Caco-2 (cell line): ENCODE results near the gene MRM2. TPM values are rescaled to one million over a fixed set of nuclear protein-coding genes. Genes with fewer than 3 reads are reported as not detected.

Experiments used
- BruUV-seq: library from RNA; stranded (reverse); fragments of 400-500 nt; replicated peaks from 2 replicates; lab custom pipeline; 2021; lab: Mats Ljungman, UMichigan
- CTCF ChIA-PET: fragments of 300-600 bp; sonication (Branson Sonifier 250); formaldehyde crosslinking; loops from one replicate; lab custom pipeline; 2022; ENCODE audit warnings: antibody characterized with exemption; lab: Charles Lee
- POLR2A ChIA-PET: fragments of 300-600 bp; sonication (Branson Sonifier 250); formaldehyde crosslinking; loops from one replicate; lab custom pipeline; 2022; ENCODE audit warnings: antibody characterized with exemption; lab: Charles Lee
- DNase-seq, 2 experiments: peaks; one replicate each; pipeline versions ENCODE4 v3.0.0 to v3.0.0-alpha.2; 2020 to 2022
- H3K27me3 ChIP-seq: replicated peaks from 2 replicates; pipeline ENCODE4 v1.6.0; 2011; ENCODE audit warnings: low read length; ENCODE audit not compliant: control insufficient read depth, insufficient read depth
- H3K36me3 ChIP-seq: 2 replicates; pipeline ENCODE4 v1.5.1; 2011; ENCODE audit warnings: low read length; ENCODE audit not compliant: control insufficient read depth, insufficient read depth
- H3K4me1 ChIP-seq: fragments of 250-450 bp; sonication (Bioruptor Pico); 2 replicates; pipeline ENCODE4 v1.5.1; 2020; ENCODE audit warnings: mild to moderate bottlenecking
- H3K4me3 ChIP-seq: 2 replicates; pipeline ENCODE4 v1.5.1; 2011; ENCODE audit warnings: low read depth, mild to moderate bottlenecking, control low read depth, low read length
- H3K9me3 ChIP-seq: fragments of 250-450 bp; sonication (Bioruptor Pico); 2 replicates; pipeline ENCODE4 v1.5.1; 2020; ENCODE audit warnings: mild to moderate bottlenecking, moderate library complexity
- H3K27ac Mint-ChIP-seq: one replicate; pipeline ENCODE4 v1.8.0; 2022; ENCODE audit warnings: mixed read lengths; ENCODE audit not compliant: unreplicated experiment
- H3K27me3 Mint-ChIP-seq: one replicate; pipeline ENCODE4 v1.8.0; 2022; ENCODE audit warnings: mixed read lengths; ENCODE audit not compliant: insufficient read depth, unreplicated experiment
- H3K36me3 Mint-ChIP-seq: one replicate; pipeline ENCODE4 v1.8.0; 2022; ENCODE audit warnings: mild to moderate bottlenecking, mixed read lengths; ENCODE audit not compliant: insufficient read depth, unreplicated experiment
- H3K4me1 Mint-ChIP-seq: one replicate; pipeline ENCODE4 v1.8.0; 2022; ENCODE audit warnings: low read depth, mixed read lengths; ENCODE audit not compliant: unreplicated experiment
- H3K4me3 Mint-ChIP-seq: one replicate; pipeline ENCODE4 v1.8.0; 2022; ENCODE audit warnings: mild to moderate bottlenecking, moderate library complexity, mixed read lengths; ENCODE audit not compliant: unreplicated experiment
- H3K9me3 Mint-ChIP-seq: one replicate; pipeline ENCODE4 v1.8.0; 2022; ENCODE audit warnings: mixed read lengths; ENCODE audit not compliant: unreplicated experiment
- intact Hi-C: fragments of 100-400 bp; cut with micrococcal nuclease; formaldehyde crosslinking; loops from one replicate; pipeline ENCODE4 v1.10.0; 2022; ENCODE audit not compliant: unreplicated experiment
- total RNA-seq: library from RNA; stranded (reverse); gene quantifications from 2 replicates; pipeline ENCODE4 v1.2.3, GENCODE V29; 2022
- TF ChIP-seq, protein P1 (sequence below), 2 experiments: fragments of 200-600 bp in 1 of 2; IDR thresholded peaks; 1 replicate in 1 of 2; 2 replicates in 1 of 2; pipeline versions ENCODE4 v1.5.1 to v1.8.0; 2011 to 2022; ENCODE audit warnings: antibody characterized with exemption in 1 of 2, control low read depth in 1 of 2, inconsistent platforms in 1 of 2, low read depth in 1 of 2, low read length in 1 of 2, mild to moderate bottlenecking in 1 of 2, moderate library complexity in 1 of 2; ENCODE audit not compliant: insufficient read depth in 1 of 2, severe bottlenecking in 1 of 2, unreplicated experiment in 1 of 2

MRM2 gene
- total RNA-seq, 1 experiment from 2014 or later, result 48.8 TPM

DNA sequence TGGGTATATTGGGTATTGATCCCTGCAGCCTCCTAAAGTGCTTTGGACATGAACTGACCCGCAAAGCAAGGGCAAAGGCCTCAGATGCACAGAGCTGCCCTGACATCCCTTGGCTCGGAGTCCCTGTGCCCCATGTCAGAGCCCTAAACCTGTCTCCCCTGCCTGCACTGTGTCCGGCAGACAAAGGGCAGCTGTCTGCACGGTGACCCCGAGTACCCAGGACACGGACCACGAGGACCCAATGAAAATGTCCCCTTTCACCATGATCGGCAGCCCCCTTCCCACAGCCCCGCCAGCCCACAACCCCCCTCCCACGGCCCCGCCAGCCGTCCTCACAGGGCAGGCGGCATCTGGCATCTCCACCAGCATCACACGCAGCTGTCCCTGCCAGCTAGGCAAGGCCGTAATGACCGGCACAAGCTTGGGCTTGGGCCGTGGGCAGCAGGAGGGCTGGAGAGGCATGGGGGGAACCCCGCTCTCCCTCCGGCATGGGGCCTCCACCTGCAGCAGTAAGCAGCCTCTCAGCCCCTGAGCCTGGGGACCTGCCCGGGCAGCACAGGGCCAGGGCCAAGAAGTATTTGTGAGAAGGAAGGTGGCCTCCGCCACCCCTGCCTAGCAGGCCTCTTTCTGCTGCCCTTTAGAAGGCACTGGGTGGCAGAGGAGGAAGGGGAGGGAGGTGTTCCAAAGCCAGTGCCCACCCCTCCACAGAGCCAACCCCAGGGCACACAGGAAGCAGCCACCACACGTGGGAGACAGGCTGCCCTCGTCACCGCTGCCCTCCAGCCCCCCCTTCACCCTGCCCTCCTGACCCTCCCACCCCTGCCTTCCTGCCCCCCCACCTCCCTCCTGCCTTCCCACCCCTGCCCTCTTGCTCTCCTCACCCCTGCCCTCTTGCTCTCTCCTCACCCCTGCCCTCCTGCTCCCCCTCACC, 10.1 kb upstream of the MRM2 start:
- Mint-ChIP-seq H3K27me3 (no peaks in the 10 kb centered on the region), H3K4me3 (no peak overlapping the region), H3K27ac (no peak overlapping the region), H3K4me1 (no peaks in the 10 kb centered on the region), H3K36me3 (peaks cover 30% of the 10 kb centered on the region), H3K9me3 (no peaks in the 10 kb centered on the region)
- no peak for DNase-seq
- Histone ChIP-seq H3K36me3 (no peaks in the 10 kb centered on the region; the same call in 1 of the 2 replicates), H3K4me1 (no peaks in the 10 kb centered on the region), H3K9me3 (no peaks in the 10 kb centered on the region), H3K4me3 (no peak overlapping the region), H3K27me3 (no peaks in the 10 kb centered on the region)
- TF ChIP-seq, protein P1, sequence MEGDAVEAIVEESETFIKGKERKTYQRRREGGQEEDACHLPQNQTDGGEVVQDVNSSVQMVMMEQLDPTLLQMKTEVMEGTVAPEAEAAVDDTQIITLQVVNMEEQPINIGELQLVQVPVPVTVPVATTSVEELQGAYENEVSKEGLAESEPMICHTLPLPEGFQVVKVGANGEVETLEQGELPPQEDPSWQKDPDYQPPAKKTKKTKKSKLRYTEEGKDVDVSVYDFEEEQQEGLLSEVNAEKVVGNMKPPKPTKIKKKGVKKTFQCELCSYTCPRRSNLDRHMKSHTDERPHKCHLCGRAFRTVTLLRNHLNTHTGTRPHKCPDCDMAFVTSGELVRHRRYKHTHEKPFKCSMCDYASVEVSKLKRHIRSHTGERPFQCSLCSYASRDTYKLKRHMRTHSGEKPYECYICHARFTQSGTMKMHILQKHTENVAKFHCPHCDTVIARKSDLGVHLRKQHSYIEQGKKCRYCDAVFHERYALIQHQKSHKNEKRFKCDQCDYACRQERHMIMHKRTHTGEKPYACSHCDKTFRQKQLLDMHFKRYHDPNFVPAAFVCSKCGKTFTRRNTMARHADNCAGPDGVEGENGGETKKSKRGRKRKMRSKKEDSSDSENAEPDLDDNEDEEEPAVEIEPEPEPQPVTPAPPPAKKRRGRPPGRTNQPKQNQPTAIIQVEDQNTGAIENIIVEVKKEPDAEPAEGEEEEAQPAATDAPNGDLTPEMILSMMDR (IDR thresholded peaks at IDR 0.05; ENCODE audit: insufficient read depth in 1 of 2, low read depth in 1 of 2, low read length in 1 of 2, severe bottlenecking in 1 of 2, unreplicated experiment in 1 of 2), result no peak
- CTCF ChIA-PET, result no interaction called here
- intact Hi-C loops, result no loop called here
- POLR2A ChIA-PET, result no interaction called here
- BruUV-seq, result no TSS peak

DNA sequence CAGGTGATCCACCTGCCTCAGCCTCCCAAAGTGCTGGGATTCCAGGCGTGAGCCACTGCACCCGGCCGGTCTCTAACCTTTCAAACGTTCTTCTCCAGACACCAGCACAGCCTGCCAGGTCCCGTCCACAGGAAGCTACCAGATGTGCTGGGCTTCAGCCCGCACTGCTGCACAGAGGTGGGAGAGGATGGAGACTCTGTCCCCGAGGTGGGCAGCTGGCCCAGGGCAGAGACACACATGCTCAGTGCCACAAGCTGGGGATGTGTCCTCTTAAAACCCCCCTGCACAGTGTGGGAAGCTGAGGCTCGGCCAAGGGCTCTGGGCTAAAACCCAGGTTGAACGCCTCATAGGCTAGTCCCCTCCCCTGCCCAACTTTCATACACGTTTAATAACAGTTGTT, 9.4 kb upstream of the MRM2 start:
- H3K4me1 Mint-ChIP-seq, result no peaks in the 10 kb centered on the region
- intact Hi-C loops, result no loop called here
- no peak overlapping the region for H3K27ac Mint-ChIP-seq
- Histone ChIP-seq H3K36me3 (no peaks in the 10 kb centered on the region; the same call in 1 of the 2 replicates), H3K4me3 (no peak overlapping the region), H3K9me3 (no peaks in the 10 kb centered on the region), H3K27me3 (no peaks in the 10 kb centered on the region), H3K4me1 (no peaks in the 10 kb centered on the region)
- ChIA-PET POLR2A (no interaction called here), CTCF (no interaction called here)
- H3K36me3 Mint-ChIP-seq, result peaks cover 30% of the 10 kb centered on the region
- H3K27me3 Mint-ChIP-seq, result no peaks in the 10 kb centered on the region
- DNase-seq, result no peak
- TF ChIP-seq, protein P1 (IDR thresholded peaks at IDR 0.05; ENCODE audit: insufficient read depth in 1 of 2, low read depth in 1 of 2, low read length in 1 of 2, severe bottlenecking in 1 of 2, unreplicated experiment in 1 of 2), result no peak
- no TSS peak for BruUV-seq
- H3K4me3 Mint-ChIP-seq, result no peak overlapping the region
- H3K9me3 Mint-ChIP-seq, result no peaks in the 10 kb centered on the region

DNA sequence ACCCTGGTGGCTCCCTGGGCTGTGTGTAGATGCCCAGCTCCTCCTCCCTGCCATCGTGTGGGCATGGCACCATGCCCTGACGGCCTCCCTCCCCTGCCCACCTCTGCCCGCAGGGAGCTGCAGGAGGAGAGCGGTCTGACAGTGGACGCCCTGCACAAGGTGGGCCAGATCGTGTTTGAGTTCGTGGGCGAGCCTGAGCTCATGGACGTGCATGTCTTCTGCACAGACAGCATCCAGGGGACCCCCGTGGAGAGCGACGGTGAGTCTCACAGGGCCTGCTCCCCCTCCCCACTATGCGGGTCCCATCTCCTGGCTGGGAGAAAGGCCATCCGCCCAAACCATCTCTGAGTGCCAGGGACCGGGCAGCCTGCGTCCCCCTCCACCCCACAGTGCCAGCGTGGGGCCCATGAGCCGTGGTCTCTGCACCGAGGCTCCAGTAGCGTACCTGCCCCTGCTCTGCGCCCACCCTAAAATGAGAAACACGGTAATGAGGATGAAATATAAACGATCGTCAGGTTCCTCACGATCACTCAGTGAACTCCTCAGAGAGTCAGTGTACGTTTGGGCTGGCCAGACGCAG, 7.8 kb upstream of the MRM2 start:
- H3K27ac Mint-ChIP-seq, result no peak overlapping the region
- no peaks in the 10 kb centered on the region for H3K9me3 ChIP-seq
- DNase-seq, result no peak
- no peaks in the 10 kb centered on the region for H3K4me1 ChIP-seq
- H3K36me3 Mint-ChIP-seq, result peaks cover 20% of the 10 kb centered on the region
- ChIA-PET POLR2A (interaction anchor here (0.6 kb wide), 1 partner anchor 17 kb away, joined by 3 read pairs; the partner anchor contains the start of gene MAD1L1), CTCF (interaction anchor here (1.3 kb wide), 1 partner anchor 98 kb away, joined by 5 read pairs; no protein-coding TSS in a partner anchor)
- H3K4me1 Mint-ChIP-seq, result no peaks in the 10 kb centered on the region
- H3K4me3 Mint-ChIP-seq, result no peak overlapping the region
- intact Hi-C loops, result no loop called here
- H3K4me3 ChIP-seq, result no peak overlapping the region
- TF ChIP-seq, protein P1 (IDR thresholded peaks at IDR 0.05; ENCODE audit: insufficient read depth in 1 of 2, low read depth in 1 of 2, low read length in 1 of 2, severe bottlenecking in 1 of 2, unreplicated experiment in 1 of 2), result no peak
- no peaks in the 10 kb centered on the region for H3K27me3 Mint-ChIP-seq
- no TSS peak for BruUV-seq
- H3K27me3 ChIP-seq, result no peaks in the 10 kb centered on the region
- no peaks in the 10 kb centered on the region for H3K9me3 Mint-ChIP-seq
- H3K36me3 ChIP-seq, result no peaks in the 10 kb centered on the region; the same call in 1 of the 2 replicates
